SK-N-SH (cell line): ENCODE data around the gene IGSF9B. TPM values are rescaled to one million over a fixed set of nuclear protein-coding genes. Genes with fewer than 3 reads are reported as not detected.

Experiments
- CTCF ChIA-PET: fragments of 300-600, 350-600 bp; formaldehyde crosslinking; extraction: SDS; loops from one replicate; lab custom pipeline; 2021; lab: Yijun Ruan, JAX
- POLR2A ChIA-PET: fragments of 350-600 bp; sonication (Branson Sonifier 250); formaldehyde crosslinking; extraction: SDS; loops from one replicate; lab custom pipeline; 2020; ENCODE audit warnings: antibody characterized with exemption, inconsistent platforms; lab: Yijun Ruan, JAX
- DNase-seq: peaks from one replicate; pipeline ENCODE4 v3.0.0; 2012
- H2AFZ ChIP-seq: fragments of 200-600 bp; sonication (generic); 2 replicates; pipeline ENCODE4 v1.8.1; 2016; ENCODE audit warnings: antibody characterized with exemption, mild to moderate bottlenecking, low read depth
- H3F3A ChIP-seq: fragments of 200-600 bp; sonication (generic); replicated peaks from 2 replicates; pipeline ENCODE3; 2016; ENCODE audit warnings: antibody characterized with exemption, mild to moderate bottlenecking; ENCODE audit not compliant: insufficient read depth
- H3K27ac ChIP-seq, 2 experiments: fragments of 200-500 bp in 1 of 2; fragments of 200-600 bp in 1 of 2; sonication (Bioruptor generic) in 1 of 2; sonication (generic), shearing (Covaris generic) in 1 of 2; 2 replicates each; pipeline versions ENCODE4 v1.5.1 to v1.6.1; 2014 to 2016; ENCODE audit warnings: low read depth in 2 of 2, inconsistent platforms in 1 of 2, low read length in 1 of 2, mild to moderate bottlenecking in 1 of 2, mixed read lengths in 1 of 2
- H3K27me3 ChIP-seq: fragments of 200-600 bp; sonication (generic), shearing (Covaris generic); 2 replicates; pipeline ENCODE4 v1.6.1; 2016; ENCODE audit warnings: mixed run types; ENCODE audit not compliant: insufficient read depth
- H3K36me3 ChIP-seq, 2 experiments: fragments of 200-500 bp in 1 of 2; fragments of 200-600 bp in 1 of 2; sonication (Bioruptor generic) in 1 of 2; sonication (generic) in 1 of 2; replicated peaks in 1 of 2; 2 replicates each; pipeline versions ENCODE3 to v1.5.1; 2014 to 2016; ENCODE audit warnings: low read length in 1 of 2, mild to moderate bottlenecking in 1 of 2; ENCODE audit not compliant: insufficient read depth in 2 of 2, control insufficient read depth in 1 of 2
- H3K4me1 ChIP-seq, 2 experiments: fragments of 200-500 bp in 1 of 2; fragments of 200-600 bp in 1 of 2; sonication (Bioruptor generic) in 1 of 2; sonication (generic), shearing (Covaris generic) in 1 of 2; 2 replicates each; pipeline versions ENCODE4 v1.5.1 to v1.6.1; 2014 to 2016; ENCODE audit warnings: low read depth in 1 of 2, low read length in 1 of 2, mixed run types in 1 of 2; ENCODE audit not compliant: insufficient read depth in 2 of 2, control insufficient read depth in 1 of 2
- H3K4me2 ChIP-seq: fragments of 200-600 bp; sonication (generic), shearing (Covaris generic); 2 replicates; pipeline ENCODE4 v1.6.1; 2017; ENCODE audit warnings: mixed run types
- H3K4me3 ChIP-seq, 2 experiments: fragments of 200-500 bp in 1 of 2; fragments of 200-600 bp in 1 of 2; sonication (Bioruptor generic) in 1 of 2; sonication (generic), shearing (Covaris generic) in 1 of 2; 2 replicates each; pipeline versions ENCODE4 v1.5.1 to v1.8.1; 2014 to 2016; ENCODE audit warnings: low read depth in 2 of 2, inconsistent platforms in 1 of 2, low read length in 1 of 2, mild to moderate bottlenecking in 1 of 2, mixed read lengths in 1 of 2, moderate library complexity in 1 of 2
- H3K79me2 ChIP-seq: fragments of 200-600 bp; sonication (generic); 2 replicates; pipeline ENCODE4 v1.8.1; 2017; ENCODE audit warnings: mild to moderate bottlenecking; ENCODE audit not compliant: insufficient read depth
- H3K9ac ChIP-seq: fragments of 200-600 bp; sonication (generic); 2 replicates; pipeline ENCODE4 v1.6.1; 2017; ENCODE audit warnings: mixed run types
- H3K9me2 ChIP-seq: fragments of 200-600 bp; sonication (generic); 2 replicates; pipeline ENCODE4 v1.6.1; 2017; ENCODE audit warnings: mixed run types
- H3K9me3 ChIP-seq: fragments of 200-600 bp; sonication (generic); 2 replicates; pipeline ENCODE4 v1.6.1; 2017; ENCODE audit warnings: mixed run types, mild to moderate bottlenecking, moderate library complexity
- H4K20me1 ChIP-seq: fragments of 200-600 bp; sonication (generic); 2 replicates; pipeline ENCODE4 v1.6.1; 2017; ENCODE audit warnings: mild to moderate bottlenecking, mixed run types; ENCODE audit not compliant: insufficient read depth
- EP300 ChIP-seq, 2 experiments: IDR thresholded peaks; 2 replicates each; pipeline versions ENCODE4 v1.4.0 to v1.6.1; 2012; ENCODE audit warnings: borderline replicate concordance in 1 of 2, low read depth in 1 of 2, low read length in 1 of 2
- FOSL2 ChIP-seq: IDR thresholded peaks from 2 replicates; pipeline ENCODE4 v1.4.0; 2012; ENCODE audit warnings: low read depth, mild to moderate bottlenecking, moderate library complexity, borderline replicate concordance
- FOXJ3 ChIP-seq: sonication (generic); formaldehyde crosslinking; IDR thresholded peaks from 2 replicates; pipeline ENCODE4 v1.5.1; 2020; ENCODE audit warnings: mild to moderate bottlenecking, missing genetic modification reagents
- MEF2A ChIP-seq: IDR thresholded peaks from 2 replicates; pipeline ENCODE4 v1.4.0; 2012; ENCODE audit warnings: low read depth, borderline replicate concordance
- MXI1 ChIP-seq: IDR thresholded peaks from 2 replicates; pipeline ENCODE4 v1.6.1; 2012; ENCODE audit warnings: mild to moderate bottlenecking, low read depth, low read length, improper control_type of control experiment
- RAD21 ChIP-seq: IDR thresholded peaks from 2 replicates; pipeline ENCODE4 v1.6.1; 2012; ENCODE audit warnings: mild to moderate bottlenecking, low read length
- RXRA ChIP-seq: IDR thresholded peaks from 2 replicates; pipeline ENCODE4 v1.4.0; 2012; ENCODE audit warnings: low read depth, mild to moderate bottlenecking, borderline replicate concordance
- SIN3A ChIP-seq: IDR thresholded peaks from 2 replicates; pipeline ENCODE4 v1.6.1; 2012; ENCODE audit warnings: low read depth, mild to moderate bottlenecking, low read length, moderate library complexity, borderline replicate concordance
- TCF12 ChIP-seq: IDR thresholded peaks from 2 replicates; pipeline ENCODE4 v1.4.0; 2012
- TEAD4 ChIP-seq: IDR thresholded peaks from 2 replicates; pipeline ENCODE4 v1.4.0; 2012; ENCODE audit warnings: mild to moderate bottlenecking, borderline replicate concordance; ENCODE audit not compliant: insufficient read depth
- WGBS: methylation state at CpG from one replicate; pipeline ENCODE4 v1.1.6; 2017; ENCODE audit warnings: low lambda C conversion rate; 5-methylcytosine and 5-hydroxymethylcytosine counted together
- polyA plus RNA-seq, 3 experiments: library from polyadenylated mRNA; depleted of rRNA; stranded (reverse); fragments of >200 nt; gene quantifications; 2 replicates each; pipeline ENCODE4 v1.2.3, GENCODE V29; 2012
- TF ChIP-seq, protein P1 (sequence below): IDR thresholded peaks from 2 replicates; pipeline ENCODE4 v1.4.0; 2012; ENCODE audit warnings: low read depth, borderline replicate concordance
- TF ChIP-seq, protein P2 (sequence below): IDR thresholded peaks from 2 replicates; pipeline ENCODE4 v1.6.1; 2012; ENCODE audit warnings: mild to moderate bottlenecking, low read depth, low read length, moderate library complexity
- TF ChIP-seq, protein P3 (sequence below): fragments of 200-600 bp; sonication (generic); IDR thresholded peaks from 2 replicates; pipeline ENCODE4 v1.6.1; 2017; ENCODE audit warnings: antibody characterized with exemption, mild to moderate bottlenecking, moderate library complexity

IGSF9B gene
- polyA plus RNA-seq, 1 of the 3 experiments (the other 2 are of a cell fraction) = 0.41 TPM

DNA sequence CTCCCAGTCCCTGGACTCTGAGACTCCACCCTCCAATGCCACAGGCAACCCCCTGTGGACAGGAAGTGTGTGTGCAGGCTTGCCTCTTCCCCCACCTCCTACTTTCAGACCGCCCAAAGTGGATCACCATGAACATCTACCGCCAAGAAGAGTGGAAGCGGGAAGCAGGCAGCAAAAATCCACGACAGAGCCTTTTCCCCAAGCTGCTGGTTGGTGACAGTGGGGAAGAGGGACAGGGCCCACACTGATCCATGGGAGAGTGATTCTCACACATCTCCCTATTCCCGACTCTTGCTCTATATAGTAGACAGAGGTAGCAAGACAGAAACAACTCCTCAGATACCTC, 58.0 kb downstream of the IGSF9B start:
- Histone ChIP-seq H3F3A (no peaks in the 10 kb centered on the region), H3K27me3 (no peaks in the 10 kb centered on the region), H3K4me2 (no peak overlapping the region), H3K9me3 (no peaks in the 10 kb centered on the region), H3K4me1 (no peaks in the 10 kb centered on the region), H2AFZ (no peak overlapping the region), H3K4me3 (no peak overlapping the region), H3K9ac (no peak overlapping the region), H3K9me2 (no peaks in the 10 kb centered on the region), H3K27ac (no peak overlapping the region), H3K79me2 (no peaks in the 10 kb centered on the region), H3K36me3 (no peaks in the 10 kb centered on the region), H4K20me1 (no peaks in the 10 kb centered on the region)
- TF ChIP-seq, protein P1, sequence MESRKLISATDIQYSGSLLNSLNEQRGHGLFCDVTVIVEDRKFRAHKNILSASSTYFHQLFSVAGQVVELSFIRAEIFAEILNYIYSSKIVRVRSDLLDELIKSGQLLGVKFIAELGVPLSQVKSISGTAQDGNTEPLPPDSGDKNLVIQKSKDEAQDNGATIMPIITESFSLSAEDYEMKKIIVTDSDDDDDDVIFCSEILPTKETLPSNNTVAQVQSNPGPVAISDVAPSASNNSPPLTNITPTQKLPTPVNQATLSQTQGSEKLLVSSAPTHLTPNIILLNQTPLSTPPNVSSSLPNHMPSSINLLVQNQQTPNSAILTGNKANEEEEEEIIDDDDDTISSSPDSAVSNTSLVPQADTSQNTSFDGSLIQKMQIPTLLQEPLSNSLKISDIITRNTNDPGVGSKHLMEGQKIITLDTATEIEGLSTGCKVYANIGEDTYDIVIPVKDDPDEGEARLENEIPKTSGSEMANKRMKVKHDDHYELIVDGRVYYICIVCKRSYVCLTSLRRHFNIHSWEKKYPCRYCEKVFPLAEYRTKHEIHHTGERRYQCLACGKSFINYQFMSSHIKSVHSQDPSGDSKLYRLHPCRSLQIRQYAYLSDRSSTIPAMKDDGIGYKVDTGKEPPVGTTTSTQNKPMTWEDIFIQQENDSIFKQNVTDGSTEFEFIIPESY = no peak
- no peak for TF ChIP-seq MEF2A
- TF ChIP-seq RAD21 = no peak
- no peak for TF ChIP-seq RXRA
- TF ChIP-seq EP300 (IDR thresholded peaks at IDR 0.05; ENCODE audit: borderline replicate concordance in 1 of 2, low read depth in 1 of 2, low read length in 1 of 2) = no peak
- no peak for TF ChIP-seq MXI1
- TF ChIP-seq TCF12 = no peak
- ChIA-PET POLR2A (no interaction called here), CTCF (no interaction called here)
- 50% methylated on average over 4 of the region's 5 CpGs for WGBS
- no peak for DNase-seq

DNA sequence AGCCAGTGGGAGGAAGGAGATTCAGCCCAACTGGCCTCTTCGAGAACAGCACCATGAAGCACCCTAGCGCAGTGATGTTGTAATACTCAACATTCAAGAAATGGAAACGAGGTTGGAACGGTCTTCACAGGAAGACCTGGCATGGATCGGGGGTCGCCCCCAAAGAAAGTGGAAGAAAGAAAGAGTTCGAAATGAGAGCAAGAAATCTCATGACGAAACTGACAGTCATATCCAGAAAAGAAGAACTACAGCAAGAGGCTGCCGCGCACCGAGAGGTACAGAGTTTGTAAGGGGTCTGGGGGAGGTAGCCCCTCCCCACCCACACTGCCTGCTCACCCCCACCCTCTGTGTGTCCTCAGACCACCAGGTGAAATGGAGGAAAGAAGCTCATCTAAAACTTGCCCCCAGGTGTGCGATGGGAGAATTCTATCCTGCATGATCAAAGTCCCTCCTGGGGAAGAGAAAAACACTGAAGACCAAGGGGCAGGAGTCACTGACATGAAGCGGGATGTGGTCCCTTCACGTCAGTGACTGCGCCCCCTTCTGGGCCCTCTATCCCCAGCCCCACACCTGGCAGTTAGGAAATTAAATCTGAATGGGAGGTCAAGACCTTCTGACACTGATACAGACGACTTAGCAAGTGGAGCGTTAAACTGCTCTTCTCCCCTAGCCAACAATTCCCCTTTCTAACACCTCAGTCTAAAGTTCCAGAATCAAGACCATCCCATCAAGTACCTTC, 58.6 kb downstream of the IGSF9B start:
- 56% methylated on average over 16 of the region's 17 CpGs for WGBS
- Histone ChIP-seq H3F3A (no peaks in the 10 kb centered on the region), H3K27me3 (no peaks in the 10 kb centered on the region), H3K79me2 (no peaks in the 10 kb centered on the region), H3K4me1 (no peaks in the 10 kb centered on the region), H3K4me2 (no peak overlapping the region), H3K9me2 (no peaks in the 10 kb centered on the region), H3K9ac (no peak overlapping the region), H3K9me3 (no peaks in the 10 kb centered on the region), H4K20me1 (no peaks in the 10 kb centered on the region), H3K4me3 (no peak overlapping the region), H3K27ac (no peak overlapping the region), H3K36me3 (no peaks in the 10 kb centered on the region), H2AFZ (no peak overlapping the region)
- no peak for DNase-seq
- POLR2A ChIA-PET = no interaction called here
- TF ChIP-seq FOXJ3 (CRISPR knock-in tag) = no peak
- no peak for TF ChIP-seq MXI1
- no peak for TF ChIP-seq RXRA
- no peak for TF ChIP-seq TEAD4
- TF ChIP-seq SIN3A = no peak
- TF ChIP-seq, protein P2, sequence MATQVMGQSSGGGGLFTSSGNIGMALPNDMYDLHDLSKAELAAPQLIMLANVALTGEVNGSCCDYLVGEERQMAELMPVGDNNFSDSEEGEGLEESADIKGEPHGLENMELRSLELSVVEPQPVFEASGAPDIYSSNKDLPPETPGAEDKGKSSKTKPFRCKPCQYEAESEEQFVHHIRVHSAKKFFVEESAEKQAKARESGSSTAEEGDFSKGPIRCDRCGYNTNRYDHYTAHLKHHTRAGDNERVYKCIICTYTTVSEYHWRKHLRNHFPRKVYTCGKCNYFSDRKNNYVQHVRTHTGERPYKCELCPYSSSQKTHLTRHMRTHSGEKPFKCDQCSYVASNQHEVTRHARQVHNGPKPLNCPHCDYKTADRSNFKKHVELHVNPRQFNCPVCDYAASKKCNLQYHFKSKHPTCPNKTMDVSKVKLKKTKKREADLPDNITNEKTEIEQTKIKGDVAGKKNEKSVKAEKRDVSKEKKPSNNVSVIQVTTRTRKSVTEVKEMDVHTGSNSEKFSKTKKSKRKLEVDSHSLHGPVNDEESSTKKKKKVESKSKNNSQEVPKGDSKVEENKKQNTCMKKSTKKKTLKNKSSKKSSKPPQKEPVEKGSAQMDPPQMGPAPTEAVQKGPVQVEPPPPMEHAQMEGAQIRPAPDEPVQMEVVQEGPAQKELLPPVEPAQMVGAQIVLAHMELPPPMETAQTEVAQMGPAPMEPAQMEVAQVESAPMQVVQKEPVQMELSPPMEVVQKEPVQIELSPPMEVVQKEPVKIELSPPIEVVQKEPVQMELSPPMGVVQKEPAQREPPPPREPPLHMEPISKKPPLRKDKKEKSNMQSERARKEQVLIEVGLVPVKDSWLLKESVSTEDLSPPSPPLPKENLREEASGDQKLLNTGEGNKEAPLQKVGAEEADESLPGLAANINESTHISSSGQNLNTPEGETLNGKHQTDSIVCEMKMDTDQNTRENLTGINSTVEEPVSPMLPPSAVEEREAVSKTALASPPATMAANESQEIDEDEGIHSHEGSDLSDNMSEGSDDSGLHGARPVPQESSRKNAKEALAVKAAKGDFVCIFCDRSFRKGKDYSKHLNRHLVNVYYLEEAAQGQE = no peak
- TF ChIP-seq FOSL2 = no peak
- TF ChIP-seq, protein P1 = no peak
- TF ChIP-seq, protein P3, sequence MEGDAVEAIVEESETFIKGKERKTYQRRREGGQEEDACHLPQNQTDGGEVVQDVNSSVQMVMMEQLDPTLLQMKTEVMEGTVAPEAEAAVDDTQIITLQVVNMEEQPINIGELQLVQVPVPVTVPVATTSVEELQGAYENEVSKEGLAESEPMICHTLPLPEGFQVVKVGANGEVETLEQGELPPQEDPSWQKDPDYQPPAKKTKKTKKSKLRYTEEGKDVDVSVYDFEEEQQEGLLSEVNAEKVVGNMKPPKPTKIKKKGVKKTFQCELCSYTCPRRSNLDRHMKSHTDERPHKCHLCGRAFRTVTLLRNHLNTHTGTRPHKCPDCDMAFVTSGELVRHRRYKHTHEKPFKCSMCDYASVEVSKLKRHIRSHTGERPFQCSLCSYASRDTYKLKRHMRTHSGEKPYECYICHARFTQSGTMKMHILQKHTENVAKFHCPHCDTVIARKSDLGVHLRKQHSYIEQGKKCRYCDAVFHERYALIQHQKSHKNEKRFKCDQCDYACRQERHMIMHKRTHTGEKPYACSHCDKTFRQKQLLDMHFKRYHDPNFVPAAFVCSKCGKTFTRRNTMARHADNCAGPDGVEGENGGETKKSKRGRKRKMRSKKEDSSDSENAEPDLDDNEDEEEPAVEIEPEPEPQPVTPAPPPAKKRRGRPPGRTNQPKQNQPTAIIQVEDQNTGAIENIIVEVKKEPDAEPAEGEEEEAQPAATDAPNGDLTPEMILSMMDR = no peak
- CTCF ChIA-PET = interaction anchor here (0.6 to 1.1 kb wide), 2 partner anchors 30 to 763 kb away, joined by 3 read pairs; no protein-coding TSS in a partner anchor
